Activated CD8-positive, alpha-beta memory T cell treated with anti-CD3 and anti-CD28 coated beads, Interleukin-2, amount 50 U/mL, for 48 hours (primary cell): Measurements from ENCODE around the gene CPLANE2.
A peak's percentile ranks its signal among the peaks of the same experiment; 100 is the strongest.
"Not testable (repeated sequence)": the region's sequence is repeated elsewhere in the genome, so short reads cannot be mapped to it uniquely, and the experiment has no call there.

Experiments
- DNase-seq: peaks from one replicate; pipeline ENCODE4 v3.0.0-alpha.2; 2020

The CPLANE2 gene

GRCh38 chr1:16229976-16230740, 6.8 kb downstream of the CPLANE2 start:
- no peak for DNase-seq

- no peak for DNase-seq
These were observed 10.3 kb downstream of the CPLANE2 start for GRCh38 chr1:16226490-16227179.

DNA sequence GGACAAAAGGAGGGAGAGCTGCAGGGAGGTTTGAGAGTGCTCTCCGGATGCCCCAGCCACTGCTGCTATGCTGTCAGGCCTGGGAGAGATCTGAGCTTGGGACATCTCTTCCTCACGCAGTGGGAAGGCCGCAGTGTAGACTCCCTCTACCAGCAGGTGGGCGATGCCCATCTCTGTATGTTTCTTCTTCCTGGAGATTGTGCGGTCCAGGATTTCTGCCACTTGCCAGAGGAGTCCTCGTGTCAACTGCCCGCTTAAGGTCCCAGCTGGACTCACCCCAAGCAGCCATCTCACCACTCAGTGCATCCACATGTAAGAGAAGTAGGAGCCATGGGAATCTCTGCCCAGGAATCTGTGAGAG, 10.9 kb downstream of the CPLANE2 start:
- no peak for DNase-seq

DNA sequence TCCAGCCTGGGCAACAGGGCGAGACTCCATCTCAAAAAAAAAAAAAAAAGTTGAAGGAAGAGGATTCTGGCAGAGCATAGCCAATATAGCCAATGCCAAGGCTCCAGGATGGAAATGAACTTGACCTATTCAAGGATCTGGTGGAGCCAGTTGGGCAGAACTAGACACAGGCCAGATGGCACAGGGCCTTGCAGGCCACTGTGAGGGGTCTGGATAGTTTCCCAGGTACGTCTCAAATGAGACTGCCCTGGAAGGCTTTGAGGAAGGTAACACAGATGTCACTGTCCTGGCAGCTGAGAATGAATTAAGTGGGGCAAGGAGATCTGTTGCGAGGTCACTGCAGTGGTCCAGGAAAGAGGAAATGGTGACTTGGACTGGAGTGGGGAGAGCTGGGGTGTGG, 12.5 kb downstream of the CPLANE2 start:
- no peak for DNase-seq

- DNase-seq = not testable (repeated sequence)
These were observed 14.3 kb downstream of the CPLANE2 start for GRCh38 chr1:16222716-16223115.

DNA sequence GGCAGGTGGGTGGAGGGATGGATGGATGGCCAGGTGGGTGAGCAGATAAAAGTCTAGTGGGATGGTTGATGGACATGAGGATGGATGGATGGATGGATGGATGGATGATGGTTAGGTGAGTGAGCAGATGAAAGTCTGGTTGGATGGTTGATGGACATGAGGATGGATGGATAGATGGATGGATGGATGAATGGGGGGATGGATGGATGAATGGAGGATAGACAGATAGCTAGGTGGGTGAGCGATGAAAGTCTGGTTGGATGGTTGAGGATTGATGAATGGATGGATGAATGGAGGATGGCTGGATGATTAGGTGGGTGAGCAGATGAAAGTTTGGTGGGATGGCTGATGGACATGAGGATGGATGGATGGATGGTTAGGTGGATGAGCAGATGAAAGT, 15.5 kb downstream of the CPLANE2 start:
- DNase-seq = no peak

DNA sequence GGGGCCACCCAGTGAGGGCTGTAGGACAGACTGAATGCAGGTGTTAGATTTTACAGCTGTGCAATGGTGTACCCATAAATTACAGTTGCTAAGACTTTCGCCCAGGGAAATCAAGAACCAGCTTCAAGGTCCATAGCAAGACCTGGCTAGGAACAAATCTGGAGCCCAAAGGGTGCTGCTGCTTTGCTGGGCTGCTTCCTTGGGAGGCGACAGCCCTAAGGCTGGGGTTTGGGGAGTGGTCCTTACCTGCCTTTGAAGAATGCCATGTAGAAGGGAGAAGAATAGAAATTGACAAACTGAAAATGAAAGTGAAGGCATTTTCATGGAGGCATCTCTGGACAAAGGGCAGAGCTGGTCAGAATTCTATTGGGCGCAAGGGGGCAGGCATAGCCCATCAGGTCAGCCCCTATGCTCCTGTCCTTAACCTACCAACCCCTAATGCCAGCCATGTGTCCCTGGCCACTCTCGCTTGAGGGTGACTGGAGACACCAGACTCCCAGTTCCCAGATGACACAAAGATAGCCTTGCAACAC, 16.9 kb downstream of the CPLANE2 start:
- no peak for DNase-seq

GRCh38 chr1:16218674-16219071, 18.3 kb downstream of the CPLANE2 start:
- DNase-seq = no peak

DNA sequence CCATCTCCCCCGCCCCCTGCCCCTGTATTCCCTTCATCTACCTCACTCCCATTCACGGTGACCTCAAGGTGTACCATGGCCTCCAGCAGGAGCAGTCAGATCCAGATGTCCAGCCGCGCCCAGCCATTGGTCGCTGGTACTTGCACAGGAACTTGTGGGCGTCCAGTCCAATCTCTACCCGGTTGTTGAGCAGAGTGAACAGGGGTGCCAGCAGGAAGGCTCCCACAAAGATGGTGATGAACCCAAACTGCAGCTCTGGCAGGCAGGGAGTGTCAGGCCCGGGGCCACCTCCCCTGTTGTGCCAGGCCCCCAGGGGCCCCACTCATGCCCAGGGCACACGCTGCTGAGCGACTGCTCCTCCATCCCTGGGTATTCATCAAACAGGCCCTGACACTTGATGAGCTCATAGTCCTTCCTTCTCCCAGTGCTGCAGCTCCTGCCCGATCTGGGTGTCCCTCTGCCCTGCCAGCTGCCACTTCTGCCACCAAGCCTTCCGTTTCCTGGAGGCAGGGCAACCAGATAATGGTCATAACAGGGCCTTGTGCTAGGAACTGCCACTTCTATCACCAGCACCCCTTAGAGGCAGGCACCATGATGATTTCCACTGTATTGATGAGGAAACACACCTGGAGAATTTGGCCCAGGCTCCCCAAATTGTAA, 18.8 kb downstream of the CPLANE2 start:
- no peak for DNase-seq

DNA sequence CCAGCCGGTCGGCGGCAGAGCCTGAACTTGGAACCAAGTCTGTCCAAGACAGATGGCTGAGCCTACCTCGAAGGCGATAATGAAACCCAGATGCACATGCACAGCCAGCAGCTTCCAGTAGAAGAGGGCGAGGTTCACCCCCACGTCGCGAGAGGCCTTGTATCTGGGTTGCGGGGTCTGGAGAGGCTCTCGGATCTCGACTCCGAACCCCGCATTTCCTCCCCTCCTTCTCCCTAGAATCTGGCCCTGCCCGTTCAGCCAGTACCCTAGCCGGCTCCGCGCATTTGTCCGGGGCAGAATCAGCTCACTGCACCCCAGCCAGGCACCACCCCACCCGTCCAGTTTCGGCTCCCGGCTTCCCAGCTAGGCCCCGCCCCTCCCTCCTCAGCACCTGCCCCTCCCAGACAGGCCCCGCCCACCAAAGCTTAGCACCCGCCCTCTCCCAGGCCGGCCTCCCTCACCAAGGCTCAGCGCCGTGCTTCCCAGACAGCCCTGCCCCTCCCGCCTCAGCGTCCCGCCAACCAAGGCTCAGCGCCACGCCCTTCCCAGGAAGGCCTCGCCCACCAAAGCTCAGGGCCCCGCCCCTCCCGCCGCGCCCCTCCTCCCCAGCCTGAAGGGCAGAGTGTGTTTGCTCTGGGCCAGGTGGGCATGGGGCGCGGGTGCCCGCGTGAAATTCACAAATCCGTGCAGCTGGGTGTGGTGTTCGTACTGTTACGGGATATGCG, 19.8 kb downstream of the CPLANE2 start:
- DNase-seq = peak; percentile 96

DNA sequence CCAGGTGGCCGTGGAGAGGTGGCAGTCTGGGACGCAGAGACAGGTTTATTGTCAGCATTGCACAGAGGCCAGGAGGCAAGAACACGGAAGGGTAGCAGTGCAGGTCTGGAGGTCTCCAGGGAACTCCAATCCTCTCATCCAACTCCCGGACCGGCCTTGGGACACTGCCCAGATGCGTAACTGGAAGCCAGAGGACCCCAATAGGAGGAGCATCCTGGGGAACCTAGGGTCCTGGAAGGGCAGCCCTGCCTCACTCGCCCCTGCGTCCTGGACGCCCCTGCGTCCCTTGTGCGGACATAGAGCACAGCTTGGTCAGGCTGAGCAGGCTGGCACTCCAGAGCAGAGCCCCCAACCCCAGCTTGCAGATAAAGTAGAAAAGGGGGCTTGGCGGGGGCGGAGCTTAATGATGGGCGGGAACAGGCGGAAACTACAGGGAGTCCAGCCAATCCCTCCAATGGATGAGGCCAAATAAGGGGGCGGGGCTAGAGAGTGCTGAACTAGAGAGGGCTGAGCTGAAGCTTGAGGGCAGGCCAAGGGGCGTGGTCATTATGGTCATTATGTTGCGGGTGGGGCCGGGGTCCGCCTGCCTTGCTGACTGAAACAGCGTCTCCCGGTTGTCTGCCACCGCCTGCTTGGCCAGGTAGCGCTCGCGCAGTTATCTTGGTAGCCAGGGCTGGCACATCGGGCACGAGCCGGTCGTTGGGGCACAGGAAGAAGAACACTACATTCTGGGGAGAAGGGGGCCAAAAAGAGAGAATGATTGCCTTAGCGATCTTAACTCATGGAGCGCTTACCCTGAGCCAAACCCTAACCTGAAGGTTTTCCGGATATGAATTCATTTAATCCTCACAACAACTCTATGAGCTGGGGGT, 20.9 kb downstream of the CPLANE2 start:
- DNase-seq = peak; percentile 79

DNA sequence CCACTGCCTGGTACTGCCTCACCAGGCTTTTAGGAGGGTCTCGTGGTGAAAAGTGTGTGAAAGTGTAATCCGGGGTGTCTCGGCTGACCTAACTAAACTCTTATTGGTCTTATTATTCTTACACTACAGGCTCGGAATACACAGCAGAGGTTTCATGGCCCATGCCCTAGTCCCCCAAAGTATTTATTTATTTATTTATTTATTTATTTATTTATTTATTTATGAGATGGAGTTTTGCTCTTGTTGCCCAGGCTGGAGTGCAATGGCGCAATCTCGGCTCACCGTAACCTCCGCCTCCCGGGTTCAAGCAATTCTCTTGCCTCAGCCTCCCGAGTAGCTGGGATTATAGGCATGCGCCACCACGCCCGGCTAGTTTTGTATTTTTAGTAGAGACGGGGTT, 21.7 kb downstream of the CPLANE2 start:
- DNase-seq = not testable (repeated sequence)

- not testable (repeated sequence) for DNase-seq
These were observed 23.4 kb downstream of the CPLANE2 start for GRCh38 chr1:16213544-16213943.

- DNase-seq = no peak
These were observed 24.0 kb downstream of the CPLANE2 start for GRCh38 chr1:16213013-16213412.

GRCh38 chr1:16212251-16212961, 24.6 kb downstream of the CPLANE2 start, which contains the start of gene ARHGEF19:
Gene ARHGEF19, minus strand, starts transcription at chr1:16212652. Its CDS starts 3,598 bp downstream, at chr1:16209054.
- no peak for DNase-seq

- DNase-seq = no peak
These were observed 25.2 kb downstream of the CPLANE2 start for GRCh38 chr1:16211824-16212223.

- DNase-seq = no peak
These were observed 26.4 kb downstream of the CPLANE2 start for GRCh38 chr1:16210581-16210980.

GRCh38 chr1:16209847-16210407, 27.1 kb downstream of the CPLANE2 start:
- no peak for DNase-seq

DNA sequence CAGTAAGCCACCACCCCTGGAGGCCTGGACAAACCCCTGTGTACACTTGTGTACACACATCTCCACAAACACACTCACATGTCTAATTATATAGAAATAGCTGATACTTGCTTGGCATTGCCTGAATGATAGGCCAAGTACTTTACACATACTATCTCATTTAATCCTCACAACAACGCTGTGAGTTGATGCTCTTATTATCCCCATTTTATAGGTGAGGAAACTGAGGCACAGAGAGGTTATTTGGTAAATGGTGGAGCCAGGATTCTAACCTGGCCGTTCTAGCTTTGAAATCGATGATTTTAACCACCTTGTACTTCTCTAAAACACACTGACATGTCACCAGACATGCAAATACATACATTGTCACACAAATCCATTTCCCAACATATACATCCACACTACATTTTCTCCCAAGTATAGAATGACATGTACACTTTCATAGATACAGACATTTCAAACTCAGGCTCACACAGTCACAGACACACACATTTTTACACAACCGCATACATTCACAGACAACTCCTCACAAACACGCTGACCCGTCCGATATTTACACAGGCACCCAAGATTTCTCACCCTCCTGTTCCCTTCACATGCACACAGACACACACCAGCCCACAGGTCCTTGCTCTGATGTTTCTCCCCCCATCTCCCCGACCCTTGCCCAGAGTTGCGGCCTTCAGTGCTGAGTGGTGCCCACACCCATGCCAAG, 27.7 kb downstream of the CPLANE2 start:
- no peak for DNase-seq
